AG04450 (cell line): Measurements from ENCODE around the gene USP17L21. TPM values are rescaled to one million over a fixed set of nuclear protein-coding genes. Genes with fewer than 3 reads are reported as not detected.
"Not testable (repeated sequence)": the region's sequence is repeated elsewhere in the genome, so short reads cannot be mapped to it uniquely, and the experiment has no call there.

Experiments used
- CTCF ChIA-PET: fragments of 300-600, 350-600 bp; formaldehyde crosslinking; extraction: SDS; loops from one replicate; lab custom pipeline; 2022; ENCODE audit warnings: antibody characterized with exemption, inconsistent platforms; lab: Charles Lee
- POLR2A ChIA-PET: fragments of 350-600 bp; formaldehyde crosslinking; extraction: SDS; loops from one replicate; lab custom pipeline; 2021; ENCODE audit warnings: antibody characterized with exemption, inconsistent platforms; lab: Yijun Ruan, JAX
- DNase-seq: peaks from one replicate; pipeline ENCODE4 v3.0.0-alpha.2; 2011; ENCODE audit warnings: low read depth, low spot score
- H3K27ac ChIP-seq: one replicate; pipeline ENCODE4 v1.5.1; 2012; ENCODE audit warnings: low read depth, low read length, control low read depth
- H3K27me3 ChIP-seq: one replicate; pipeline ENCODE4 v1.6.0; 2012; ENCODE audit warnings: low read length; ENCODE audit not compliant: control insufficient read depth, insufficient read depth
- H3K4me3 ChIP-seq: 2 replicates; pipeline ENCODE4 v1.5.1; 2011; ENCODE audit warnings: mild to moderate bottlenecking, low read depth, low read length, control low read depth
- H3K9me3 ChIP-seq: 2 replicates; pipeline ENCODE4 v1.5.1; 2012; ENCODE audit warnings: low read length; ENCODE audit not compliant: control insufficient read depth, insufficient read depth
- polyA plus RNA-seq: library from polyadenylated mRNA; depleted of rRNA; stranded (reverse); fragments of >200 nt; gene quantifications from 2 replicates; pipeline ENCODE4 v1.2.3, GENCODE V29; 2011; rRNA removed

Gene USP17L21
- polyA plus RNA-seq, 1 experiment = not detected

DNA sequence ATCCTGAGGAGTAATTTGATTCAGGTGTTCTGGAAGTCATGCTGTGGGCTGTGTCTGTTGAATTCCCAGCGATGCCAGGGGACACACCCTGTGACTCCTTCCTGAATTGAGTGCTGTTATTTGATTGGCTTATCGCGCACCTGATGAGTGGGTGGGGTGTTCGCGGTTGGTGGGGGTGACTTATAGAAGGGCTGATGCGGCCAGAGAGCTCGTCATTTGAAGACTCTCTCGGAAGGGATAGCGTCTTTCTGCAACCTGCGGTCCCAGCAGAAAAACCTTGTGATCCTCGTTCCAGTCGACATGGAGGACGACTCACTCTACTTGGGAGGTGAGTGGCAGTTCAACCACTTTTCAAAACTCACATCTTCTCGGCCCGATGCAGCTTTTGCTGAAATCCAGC is 4.8 kb upstream of the USP17L21 start, which contains the start of gene USP17L20:
Gene USP17L20, plus strand, starts transcription at position 301 of the 400 bp plus-strand sequence. Its CDS starts 0 bp downstream, at position 301.
- CTCF ChIA-PET, H3K4me3 ChIP-seq, H3K9me3 ChIP-seq, H3K27ac ChIP-seq, DNase-seq, H3K27me3 ChIP-seq, POLR2A ChIA-PET: not testable (repeated sequence)

DNA sequence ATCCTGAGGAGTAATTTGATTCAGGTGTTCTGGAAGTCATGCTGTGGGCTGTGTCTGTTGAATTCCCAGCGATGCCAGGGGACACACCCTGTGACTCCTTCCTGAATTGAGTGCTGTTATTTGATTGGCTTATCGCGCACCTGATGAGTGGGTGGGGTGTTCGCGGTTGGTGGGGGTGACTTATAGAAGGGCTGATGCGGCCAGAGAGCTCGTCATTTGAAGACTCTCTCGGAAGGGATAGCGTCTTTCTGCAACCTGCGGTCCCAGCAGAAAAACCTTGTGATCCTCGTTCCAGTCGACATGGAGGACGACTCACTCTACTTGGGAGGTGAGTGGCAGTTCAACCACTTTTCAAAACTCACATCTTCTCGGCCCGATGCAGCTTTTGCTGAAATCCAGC is 4.6 kb downstream of the USP17L21 start, which contains the start of gene USP17L22:
Gene USP17L22, plus strand, starts transcription at position 301 of the 400 bp plus-strand sequence. Its CDS starts 0 bp downstream, at position 301.
- H3K27me3 ChIP-seq, H3K9me3 ChIP-seq, H3K27ac ChIP-seq, CTCF ChIA-PET, H3K4me3 ChIP-seq, DNase-seq, POLR2A ChIA-PET: not testable (repeated sequence)

DNA sequence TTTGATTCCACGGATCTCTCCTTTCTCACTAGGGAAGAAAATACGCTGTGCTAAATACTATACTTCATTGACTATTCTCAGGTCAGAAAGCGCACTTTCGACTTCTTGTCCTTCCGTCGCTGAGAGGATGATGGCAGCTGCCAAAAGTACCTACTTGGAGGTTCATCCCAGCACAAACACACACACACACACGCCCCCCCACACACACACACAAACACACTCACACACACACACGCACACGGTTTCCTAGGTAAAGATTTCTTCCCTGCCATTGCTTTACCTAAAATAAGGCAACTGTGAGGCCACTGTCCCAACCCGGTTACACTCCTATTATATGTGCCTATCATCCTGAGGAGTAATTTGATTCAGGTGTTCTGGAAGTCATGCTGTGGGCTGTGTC is 9.0 kb downstream of the USP17L21 start:
- H3K27me3 ChIP-seq, POLR2A ChIA-PET, H3K4me3 ChIP-seq, CTCF ChIA-PET, DNase-seq, H3K27ac ChIP-seq, H3K9me3 ChIP-seq: not testable (repeated sequence)

Other genes starting within 250 kb of the USP17L21 start
- not detected in 2 replicates for gene FAM90A26, start 92.5 kb upstream of the USP17L21 start, polyA plus RNA-seq
- not detected in 2 replicates for gene USP17L10, start 52.2 kb upstream of the USP17L21 start, polyA plus RNA-seq
- gene USP17L11, start 47.5 kb upstream of the USP17L21 start, polyA plus RNA-seq = not detected in 2 replicates
- not detected in 2 replicates for gene USP17L12, start 42.7 kb upstream of the USP17L21 start, polyA plus RNA-seq
- not detected in 2 replicates for gene USP17L13, start 38.0 kb upstream of the USP17L21 start, polyA plus RNA-seq
- not detected in 2 replicates for gene USP17L15, start 28.5 kb upstream of the USP17L21 start, polyA plus RNA-seq
- not detected in 2 replicates for gene USP17L17, start 19.0 kb upstream of the USP17L21 start, polyA plus RNA-seq
- gene USP17L18, start 14.2 kb upstream of the USP17L21 start, polyA plus RNA-seq = not detected in 2 replicates
- gene USP17L19, start 9.5 kb upstream of the USP17L21 start, polyA plus RNA-seq = not detected in 2 replicates
- not detected in 2 replicates for gene USP17L20, start 4.7 kb upstream of the USP17L21 start, polyA plus RNA-seq
- gene USP17L22, start 4.7 kb downstream of the USP17L21 start, polyA plus RNA-seq = not detected in 2 replicates
- not detected in 2 replicates for gene USP17L24, start 62.3 kb downstream of the USP17L21 start, polyA plus RNA-seq
- not detected in 2 replicates for gene USP17L25, start 67.0 kb downstream of the USP17L21 start, polyA plus RNA-seq
- gene USP17L26, start 71.8 kb downstream of the USP17L21 start, polyA plus RNA-seq = not detected in 2 replicates
- gene USP17L5, start 76.5 kb downstream of the USP17L21 start, polyA plus RNA-seq = not detected in 2 replicates
- gene USP17L27, start 81.3 kb downstream of the USP17L21 start, polyA plus RNA-seq = not detected in 2 replicates
- not detected in 2 replicates for gene USP17L28, start 86.0 kb downstream of the USP17L21 start, polyA plus RNA-seq
- not detected in 2 replicates for gene USP17L29, start 90.8 kb downstream of the USP17L21 start, polyA plus RNA-seq
- not detected in 2 replicates for gene USP17L30, start 100.3 kb downstream of the USP17L21 start, polyA plus RNA-seq
- gene DEFB131A, start 181.5 kb downstream of the USP17L21 start, polyA plus RNA-seq = not detected in 2 replicates